ENCODE results near the gene KREMEN1. TPM values are rescaled to one million over a fixed set of nuclear protein-coding genes. Genes with fewer than 3 reads are reported as not detected.

KREMEN1 gene
- total and polyA plus RNA-seq, 2 experiments from 2014 or later = 7.5 to 10.5 TPM

- H4K20me1 ChIP-seq (ENCODE audit: insufficient read depth, poor library complexity, severe bottlenecking) = no peaks in the 10 kb centered on the region
- 96% methylated on average over 5 of the region's 5 CpGs for WGBS (ENCODE audit: low lambda C conversion rate, missing lambda C conversion rate)
These were observed 35.3 kb downstream of the KREMEN1 start for GRCh38 chr22:29108137-29108536.

GRCh38 chr22:29109822-29110221, 37.0 kb downstream of the KREMEN1 start:
- H3K27me3 ChIP-seq = no peaks in the 10 kb centered on the region
- H3K36me3 ChIP-seq (replicated peaks; ENCODE audit: insufficient read depth, low read depth) = no peaks in the 10 kb centered on the region
- H3K27ac ChIP-seq = peak overlapping the region; percentile 50
- no peaks in the 10 kb centered on the region for H3K9me3 ChIP-seq (ENCODE audit: low read depth)
- H3K79me2 ChIP-seq = no peaks in the 10 kb centered on the region
- no peaks in the 10 kb centered on the region for H4K20me1 ChIP-seq (ENCODE audit: insufficient read depth, poor library complexity, severe bottlenecking)
- DNase-seq (ENCODE audit: low spot score) = peak; percentile 57
- H3K4me2 ChIP-seq = peak overlapping the region; percentile 11
- peaks cover 14% of the 10 kb centered on the region for H3K4me1 ChIP-seq (ENCODE audit: insufficient read depth)
- no peaks in the 10 kb centered on the region for H3K9me2 ChIP-seq (replicated peaks; ENCODE audit: insufficient read depth)
- no peak overlapping the region for H2AFZ ChIP-seq
- H3K4me3 ChIP-seq = no peak overlapping the region
- no peak for TF ChIP-seq EZH2phosphoT487 (IDR thresholded peaks at IDR 0.05; ENCODE audit: low read depth, severe bottlenecking, unreplicated experiment)
- TF ChIP-seq EZH2 (IDR thresholded peaks at IDR 0.05; ENCODE audit: borderline replicate concordance) = no peak
- no peak for TF ChIP-seq CTCF (IDR thresholded peaks at IDR 0.05; ENCODE audit: poor library complexity)
- WGBS (ENCODE audit: low lambda C conversion rate, missing lambda C conversion rate) = 12% methylated on average over 4 of the region's 4 CpGs

More at GRCh38 chr22:29108137-29108536, 35.3 kb downstream of the KREMEN1 start:
- H3K27me3 ChIP-seq = no peaks in the 10 kb centered on the region
- H3K27ac ChIP-seq = peak overlapping the region; percentile 24
- no peaks in the 10 kb centered on the region for H3K9me2 ChIP-seq (replicated peaks; ENCODE audit: insufficient read depth)
- TF ChIP-seq CTCF (IDR thresholded peaks at IDR 0.05; ENCODE audit: poor library complexity) = no peak
- TF ChIP-seq EZH2 (IDR thresholded peaks at IDR 0.05; ENCODE audit: borderline replicate concordance) = no peak
- TF ChIP-seq EZH2phosphoT487 (IDR thresholded peaks at IDR 0.05; ENCODE audit: low read depth, severe bottlenecking, unreplicated experiment) = no peak
- H3K36me3 ChIP-seq (replicated peaks; ENCODE audit: insufficient read depth, low read depth) = no peaks in the 10 kb centered on the region
- H3K4me3 ChIP-seq = no peak overlapping the region
- no peak overlapping the region for H2AFZ ChIP-seq
- no peak overlapping the region for H3K4me2 ChIP-seq
- no peaks in the 10 kb centered on the region for H3K9me3 ChIP-seq (ENCODE audit: low read depth)
- no peak for DNase-seq (ENCODE audit: low spot score)
- H3K4me1 ChIP-seq (ENCODE audit: insufficient read depth) = peaks cover 14% of the 10 kb centered on the region
- no peaks in the 10 kb centered on the region for H3K79me2 ChIP-seq

GRCh38 chr22:29110946-29111345, 38.1 kb downstream of the KREMEN1 start:
- no peaks in the 10 kb centered on the region for H3K36me3 ChIP-seq (replicated peaks; ENCODE audit: insufficient read depth, low read depth)
- H3K4me3 ChIP-seq = no peak overlapping the region
- no peak overlapping the region for H2AFZ ChIP-seq
- WGBS (ENCODE audit: low lambda C conversion rate, missing lambda C conversion rate) = 100% methylated on average over 1 of the region's 3 CpGs
- no peaks in the 10 kb centered on the region for H3K79me2 ChIP-seq
- H3K27ac ChIP-seq = no peak overlapping the region
- no peaks in the 10 kb centered on the region for H3K9me3 ChIP-seq (ENCODE audit: low read depth)
- H3K27me3 ChIP-seq = no peaks in the 10 kb centered on the region
- DNase-seq (ENCODE audit: low spot score) = no peak
- H3K9me2 ChIP-seq (replicated peaks; ENCODE audit: insufficient read depth) = no peaks in the 10 kb centered on the region
- no peak for TF ChIP-seq CTCF (IDR thresholded peaks at IDR 0.05; ENCODE audit: poor library complexity)
- no peak for TF ChIP-seq EZH2phosphoT487 (IDR thresholded peaks at IDR 0.05; ENCODE audit: low read depth, severe bottlenecking, unreplicated experiment)
- peaks cover 20% of the 10 kb centered on the region for H3K4me1 ChIP-seq (ENCODE audit: insufficient read depth)
- no peak overlapping the region for H3K4me2 ChIP-seq
- no peaks in the 10 kb centered on the region for H4K20me1 ChIP-seq (ENCODE audit: insufficient read depth, poor library complexity, severe bottlenecking)

GRCh38 chr22:29112121-29112520, 39.3 kb downstream of the KREMEN1 start:
- Histone ChIP-seq H3K36me3 (replicated peaks; ENCODE audit: insufficient read depth, low read depth) (no peaks in the 10 kb centered on the region), H3K4me3 (no peak overlapping the region), H3K9me2 (replicated peaks; ENCODE audit: insufficient read depth) (no peaks in the 10 kb centered on the region), H3K4me1 (ENCODE audit: insufficient read depth) (peaks cover 26% of the 10 kb centered on the region), H2AFZ (no peak overlapping the region), H3K4me2 (no peak overlapping the region), H4K20me1 (ENCODE audit: insufficient read depth, poor library complexity, severe bottlenecking) (no peaks in the 10 kb centered on the region), H3K79me2 (no peaks in the 10 kb centered on the region), H3K27me3 (no peaks in the 10 kb centered on the region), H3K27ac (no peak overlapping the region), H3K9me3 (ENCODE audit: low read depth) (no peaks in the 10 kb centered on the region)
- no peak for DNase-seq (ENCODE audit: low spot score)
- no peak for TF ChIP-seq EZH2phosphoT487 (IDR thresholded peaks at IDR 0.05; ENCODE audit: low read depth, severe bottlenecking, unreplicated experiment)
- TF ChIP-seq CTCF (IDR thresholded peaks at IDR 0.05; ENCODE audit: poor library complexity) = no peak
- no peak for TF ChIP-seq EZH2 (IDR thresholded peaks at IDR 0.05; ENCODE audit: borderline replicate concordance)
- 98% methylated on average over 3 of the region's 3 CpGs for WGBS (ENCODE audit: low lambda C conversion rate, missing lambda C conversion rate)
